HCEC 1CT (cell line): ENCODE data around the gene STARD10.

Source experiments
- DNase-seq: peaks from one replicate; pipeline ENCODE4 v3.0.0-alpha.2; 2017

Gene STARD10

DNA sequence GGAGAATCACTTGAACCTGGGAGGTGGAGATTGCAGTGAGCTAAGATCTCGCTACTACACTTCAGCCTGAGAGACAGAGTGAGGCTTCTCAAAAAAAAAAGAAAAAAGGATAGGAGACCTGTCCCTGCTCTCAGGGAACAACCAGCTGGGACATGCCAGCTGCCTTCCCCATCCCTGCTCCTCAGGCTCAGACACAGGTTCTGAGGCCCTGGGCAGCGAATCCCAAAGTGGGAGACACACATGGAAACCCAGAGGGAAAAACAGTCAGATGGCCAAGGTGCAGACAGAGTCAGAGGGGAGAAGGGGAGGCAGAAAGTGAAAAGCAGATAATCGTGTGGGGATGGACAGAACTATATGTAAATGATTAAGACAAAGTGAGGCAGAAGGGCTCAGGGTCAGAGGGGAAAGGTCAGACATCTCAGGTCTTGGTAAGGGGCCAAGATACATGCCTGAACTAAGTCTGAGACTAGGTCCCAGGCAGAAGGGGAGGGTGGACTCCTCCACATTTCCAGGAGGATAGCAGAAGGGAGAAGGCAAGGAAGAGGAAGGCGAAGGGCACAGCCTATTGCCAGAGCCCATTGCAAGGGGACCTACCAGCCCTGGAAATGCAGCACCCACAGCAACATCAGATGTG lies 14.2 kb downstream of the STARD10 start:
- DNase-seq, result no peak

DNA sequence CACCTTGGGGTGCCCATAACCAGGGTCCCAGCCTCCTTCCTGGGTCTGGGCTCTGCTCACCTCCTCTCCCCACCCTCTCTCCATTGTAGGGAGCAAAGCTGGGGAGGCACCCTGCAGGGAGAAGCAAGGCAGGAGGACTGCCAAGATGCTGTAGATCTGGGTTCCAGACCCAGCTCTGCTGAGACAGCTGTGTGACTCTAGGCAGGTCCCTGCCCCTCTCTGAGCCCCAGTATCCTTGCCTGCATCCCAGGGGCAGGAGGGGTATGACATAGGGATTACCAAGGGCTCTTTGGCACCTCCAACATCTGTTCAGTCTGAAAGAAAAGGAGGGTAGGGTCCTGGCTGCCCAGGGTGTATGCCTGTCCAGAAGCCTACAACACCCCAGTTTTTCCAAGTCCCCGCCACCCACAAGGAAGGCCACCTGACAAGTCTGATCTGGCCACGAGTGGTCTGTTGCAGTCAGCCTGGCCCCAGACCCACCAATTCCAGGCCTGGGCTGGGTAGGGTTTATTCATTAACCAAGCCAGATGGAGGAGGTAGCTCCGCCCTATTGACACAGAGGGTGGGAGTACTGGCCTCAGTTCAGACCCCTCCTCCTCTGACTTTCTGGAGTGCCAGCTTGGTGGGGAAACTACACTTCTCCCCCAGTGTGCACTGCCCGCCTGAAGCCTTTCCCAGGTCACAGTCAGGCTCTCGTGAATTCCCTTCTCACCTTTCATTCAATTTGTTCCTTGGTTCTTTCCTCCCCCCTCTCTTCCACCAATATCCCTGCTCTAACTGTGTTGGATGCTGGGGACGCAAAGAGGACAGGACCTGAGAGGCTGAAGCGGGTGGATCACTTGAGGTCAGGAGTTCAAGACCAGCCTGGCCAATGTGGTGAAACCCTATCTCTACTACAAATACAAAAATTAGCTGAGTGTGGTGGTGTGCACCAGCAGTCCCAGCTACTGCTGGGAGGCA lies 15.0 kb downstream of the STARD10 start:
- DNase-seq, result no peak

DNA sequence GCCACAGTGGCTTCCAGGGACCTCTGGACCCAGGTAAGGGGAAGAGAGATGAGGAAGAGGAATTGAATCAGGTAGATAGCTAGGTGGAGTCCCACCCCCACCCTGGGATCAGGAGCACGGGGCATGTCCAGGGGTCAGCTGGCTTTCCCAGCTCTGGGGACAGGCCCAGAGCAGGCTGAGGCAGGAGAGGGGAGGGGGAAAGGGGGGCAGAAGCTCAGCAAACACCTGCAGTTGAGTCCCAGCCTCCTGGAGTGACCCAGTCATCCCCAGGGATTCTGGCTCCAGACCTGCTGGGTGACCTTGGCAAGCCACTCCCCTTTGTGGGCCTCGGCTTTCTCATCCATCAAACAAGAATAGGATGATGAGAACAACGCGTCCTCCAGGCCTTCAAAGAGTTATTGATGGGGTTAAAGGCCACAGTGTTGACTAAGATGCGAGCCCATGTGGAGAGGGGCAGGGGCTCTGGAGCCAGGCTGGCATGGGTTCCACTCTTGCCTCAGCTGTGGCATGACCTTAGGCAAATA lies 16.0 kb downstream of the STARD10 start:
- no peak for DNase-seq

DNA sequence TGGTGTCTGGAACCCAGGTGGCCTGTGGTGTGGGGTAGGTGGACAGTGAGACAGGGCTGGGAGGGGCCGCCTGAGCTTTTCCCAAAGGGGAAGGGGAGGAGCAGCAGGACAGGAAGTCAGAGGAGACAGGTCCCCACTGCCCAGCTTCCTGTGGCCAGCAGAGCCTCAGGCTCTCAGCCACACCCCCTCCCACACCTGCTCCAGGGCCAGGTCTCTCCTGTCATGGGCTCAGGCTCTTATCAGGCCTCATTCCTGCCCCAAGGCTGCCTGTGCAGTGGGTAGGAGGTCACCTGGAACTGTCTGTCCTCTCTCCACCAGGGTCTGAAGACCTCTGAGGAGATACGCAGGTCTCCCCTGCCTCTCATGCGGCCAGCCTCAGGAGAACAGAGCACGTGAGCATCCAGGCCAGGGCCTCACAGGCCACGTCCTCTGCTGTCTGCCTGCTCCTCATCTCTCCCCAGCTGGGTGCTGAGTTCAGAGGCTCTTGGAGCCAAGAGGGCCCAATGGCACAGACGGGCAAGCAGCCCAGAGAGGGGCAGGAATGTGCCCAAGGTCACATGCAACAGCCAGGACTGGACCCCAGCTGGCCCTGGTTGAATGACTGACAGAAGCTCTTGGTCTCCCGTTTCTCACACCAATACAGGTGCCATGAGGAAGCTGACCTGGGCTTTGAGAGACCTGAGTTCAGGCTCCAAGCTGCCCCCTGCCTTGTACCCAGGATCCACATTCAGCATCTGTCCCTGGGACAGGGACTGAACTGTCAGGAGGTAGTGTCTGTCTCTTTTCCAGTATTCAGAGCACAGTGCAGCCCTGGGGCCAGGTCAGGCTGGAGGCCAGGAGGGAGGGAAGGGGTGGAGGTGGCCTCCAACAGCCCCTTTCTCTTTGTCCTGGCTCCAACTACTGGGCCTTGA lies 16.7 kb downstream of the STARD10 start:
- no peak for DNase-seq

DNA sequence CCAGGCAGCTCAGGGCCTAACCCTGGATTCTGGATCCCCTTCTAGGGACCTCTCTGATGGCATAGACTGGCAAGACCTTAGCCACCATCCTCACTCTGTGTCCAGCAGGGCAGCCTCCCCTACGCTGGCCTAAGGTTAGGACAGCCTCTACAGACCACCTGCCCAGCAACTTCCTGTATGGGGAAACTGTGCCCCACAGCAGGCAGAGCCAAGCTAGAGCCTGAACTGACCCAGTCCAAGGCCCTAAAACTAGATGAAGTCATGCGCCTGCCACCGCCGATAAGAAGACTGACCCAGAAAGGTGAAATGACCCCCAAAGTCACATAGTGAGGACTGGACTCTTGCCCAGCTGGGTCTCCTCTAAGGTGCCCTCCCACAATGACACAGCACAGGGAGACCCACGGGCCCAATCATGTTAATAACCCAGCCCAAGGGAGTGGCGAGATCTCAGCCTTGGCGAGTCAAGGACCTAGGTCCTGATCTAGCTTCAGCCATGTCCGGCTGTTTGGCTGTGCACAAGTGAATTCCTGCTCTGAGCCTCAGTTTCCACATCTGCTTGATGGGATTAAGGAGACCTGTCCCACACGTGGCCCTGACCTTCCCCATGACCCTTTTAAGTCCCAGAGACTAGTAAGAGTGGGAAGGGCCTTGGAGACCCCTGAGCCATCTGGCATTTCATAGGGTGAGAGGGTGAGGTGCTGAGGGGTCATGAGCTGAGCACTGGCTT lies 17.6 kb downstream of the STARD10 start:
- DNase-seq, result no peak

DNA sequence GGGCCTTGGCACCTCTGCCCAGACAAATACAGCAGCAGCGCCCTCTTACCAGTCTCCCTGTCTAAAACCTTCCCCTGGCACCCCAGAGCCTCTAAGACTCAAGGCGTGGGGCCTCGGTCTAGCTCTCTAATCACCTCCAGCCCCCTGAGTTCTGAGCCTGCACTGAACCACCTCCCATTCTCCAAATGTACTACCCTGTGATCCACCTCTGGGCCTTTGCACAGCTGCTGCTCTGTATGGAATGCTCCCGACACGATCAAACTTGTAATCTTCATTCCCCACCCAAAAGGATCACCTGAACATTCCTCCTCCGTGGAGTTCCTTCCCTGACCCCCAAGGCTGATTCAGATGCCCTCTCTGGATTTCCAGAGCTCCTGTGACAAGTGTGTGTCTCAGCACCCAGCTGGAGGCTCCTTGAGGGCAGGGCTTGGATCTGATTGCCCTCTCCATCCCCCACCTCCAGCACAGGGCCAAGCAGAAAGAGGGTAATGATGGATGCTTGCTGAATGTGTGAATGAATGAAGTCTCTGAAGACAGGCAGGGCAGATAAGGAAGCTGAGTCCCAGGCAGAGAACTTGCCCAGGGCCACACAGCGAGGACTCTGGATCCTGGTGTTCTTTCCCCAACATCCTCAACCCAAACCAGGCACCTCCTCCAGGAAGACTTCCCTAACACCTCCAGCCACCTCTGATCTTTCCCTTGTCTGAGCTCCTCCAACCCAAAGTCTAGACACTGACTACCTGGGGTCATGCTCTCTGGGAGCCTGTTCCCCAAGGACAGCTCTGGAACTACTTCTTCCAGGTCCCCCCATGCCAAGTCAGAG lies 18.3 kb downstream of the STARD10 start:
- DNase-seq, result no peak

DNA sequence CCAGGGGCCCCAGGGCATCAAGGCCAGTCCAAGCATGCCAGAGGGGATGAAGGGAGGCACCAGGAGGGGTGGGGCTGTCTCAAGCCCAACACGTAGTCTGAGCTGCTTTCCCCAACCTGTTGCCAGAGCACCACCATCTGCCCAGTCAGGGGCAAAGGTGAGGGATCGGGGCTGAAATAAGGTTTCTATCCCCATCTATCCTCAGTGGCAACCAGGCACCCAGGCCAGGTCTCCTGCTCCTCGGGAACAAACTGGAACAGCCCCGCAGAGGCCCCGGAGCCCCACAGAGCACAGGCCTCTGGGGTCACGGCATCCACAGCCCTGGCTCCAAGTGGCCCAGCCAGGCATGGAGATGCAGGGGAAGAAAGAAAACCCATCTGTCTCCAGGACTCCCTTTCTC lies 19.3 kb downstream of the STARD10 start:
- no peak for DNase-seq

DNA sequence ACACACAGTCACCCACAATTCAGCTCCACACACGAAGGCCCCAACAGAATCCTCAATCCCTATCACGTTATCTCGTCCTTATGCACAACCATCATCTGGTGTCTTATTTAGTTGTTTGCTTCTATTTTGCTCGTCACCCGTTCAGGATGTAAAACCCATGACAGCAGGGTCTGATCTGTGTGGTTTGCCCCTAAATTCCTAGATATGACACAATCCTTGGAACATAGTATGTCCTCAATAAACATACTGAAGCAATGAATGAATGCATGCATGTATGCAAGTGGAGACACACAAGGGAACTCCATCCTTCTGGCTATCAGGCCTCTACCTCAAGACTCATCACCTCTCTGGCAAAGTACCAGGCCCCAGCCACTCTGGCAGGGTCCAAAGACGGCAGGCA lies 20.2 kb downstream of the STARD10 start:
- DNase-seq, result no peak

DNA sequence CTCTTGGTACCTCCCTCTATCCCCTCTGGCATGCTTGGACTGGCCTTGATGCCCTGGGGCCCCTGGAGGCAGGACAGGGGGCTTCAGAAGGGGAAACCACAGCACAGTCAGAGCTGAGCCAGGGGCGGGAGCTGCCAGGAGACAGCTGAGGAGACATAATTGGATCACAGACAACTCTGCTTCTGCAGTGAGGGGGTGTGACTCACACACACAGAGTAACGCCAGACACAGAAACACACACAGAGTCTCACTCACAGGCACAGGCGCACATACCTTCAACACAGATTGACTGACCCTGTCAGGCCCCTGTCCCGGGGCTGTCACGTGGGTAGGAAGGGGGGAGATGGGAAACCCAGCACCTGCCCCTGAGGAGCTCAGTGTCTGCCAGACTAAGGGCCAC lies 20.6 kb downstream of the STARD10 start:
- DNase-seq, result peak; percentile 79

DNA sequence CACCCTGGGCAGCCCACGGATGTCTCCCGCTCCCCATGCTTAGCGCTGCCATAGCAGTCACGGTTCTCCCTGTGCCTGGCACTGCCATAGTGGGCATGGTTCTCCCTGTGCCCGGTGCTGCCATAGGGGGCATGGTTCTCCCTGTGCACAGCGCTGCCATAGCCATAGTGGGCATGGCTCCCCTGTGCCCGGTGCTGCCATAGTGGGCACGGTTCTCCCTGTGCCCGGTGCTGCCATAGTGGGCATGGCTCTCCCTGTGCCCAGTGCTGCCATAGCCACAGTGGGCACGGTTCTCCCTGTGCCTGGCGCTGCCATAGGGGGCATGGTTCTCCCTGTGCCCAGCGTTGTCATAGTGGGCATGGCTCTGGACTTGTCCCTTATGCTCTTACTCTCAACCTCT lies 21.8 kb downstream of the STARD10 start:
- DNase-seq, result no peak

DNA sequence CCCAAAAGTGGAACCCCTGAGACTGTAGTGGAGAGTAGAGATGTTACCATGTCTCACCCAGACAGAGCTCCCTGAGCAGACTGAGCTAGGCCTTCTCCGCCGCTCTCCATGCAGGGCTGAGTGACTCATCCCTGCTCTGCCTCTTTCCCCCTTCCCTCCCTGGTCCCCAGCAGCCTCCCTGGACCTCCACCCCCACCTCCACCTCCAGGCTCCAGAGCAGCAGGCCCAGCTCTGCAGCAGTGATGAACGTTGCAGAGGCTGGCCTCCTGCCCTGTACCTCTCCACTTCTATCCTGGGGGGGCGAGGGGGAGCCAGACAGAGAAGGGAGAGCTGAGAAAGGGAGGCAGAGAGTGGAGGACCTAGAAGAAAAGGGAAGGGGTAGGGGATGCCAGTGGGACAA lies 22.3 kb downstream of the STARD10 start:
- peak; percentile 36 for DNase-seq

DNA sequence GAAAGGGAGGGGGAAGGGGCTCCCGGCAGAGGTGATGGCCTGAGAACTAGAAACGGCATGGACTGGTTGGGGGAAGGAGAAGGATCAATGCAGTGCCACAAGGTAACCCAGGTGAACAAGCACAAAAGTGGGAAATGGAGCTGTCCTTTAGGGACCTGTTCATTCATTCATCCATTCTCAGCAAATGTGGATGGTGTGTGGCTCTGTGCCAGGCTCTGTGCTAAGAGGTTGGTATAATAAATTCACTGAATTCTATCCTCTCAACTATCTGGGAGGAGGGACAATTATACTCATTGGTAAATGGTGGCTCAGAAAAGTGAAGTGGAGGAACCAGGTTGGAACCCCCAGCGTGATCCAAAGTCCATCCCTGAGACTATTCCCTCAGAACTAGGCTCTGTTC lies 23.0 kb downstream of the STARD10 start:
- no peak for DNase-seq

DNA sequence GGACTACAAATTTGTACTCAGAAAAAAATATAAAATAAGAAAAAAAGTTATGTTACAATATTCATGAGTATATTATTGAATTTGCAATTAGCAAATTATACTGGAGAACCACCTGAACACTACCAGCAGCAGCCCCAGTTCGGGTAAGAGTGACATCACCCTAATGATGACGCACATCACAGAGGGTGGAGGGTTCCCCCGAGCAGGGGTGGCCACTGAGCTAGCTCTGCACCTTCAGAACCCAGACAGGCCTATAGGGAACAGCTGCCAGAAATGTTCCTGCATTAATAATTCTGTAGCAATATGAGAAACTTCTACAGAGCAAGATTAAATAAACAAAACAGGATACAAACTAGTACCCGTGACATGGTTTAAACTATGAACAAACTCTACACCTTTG lies 24.2 kb downstream of the STARD10 start:
- DNase-seq, result no peak

DNA sequence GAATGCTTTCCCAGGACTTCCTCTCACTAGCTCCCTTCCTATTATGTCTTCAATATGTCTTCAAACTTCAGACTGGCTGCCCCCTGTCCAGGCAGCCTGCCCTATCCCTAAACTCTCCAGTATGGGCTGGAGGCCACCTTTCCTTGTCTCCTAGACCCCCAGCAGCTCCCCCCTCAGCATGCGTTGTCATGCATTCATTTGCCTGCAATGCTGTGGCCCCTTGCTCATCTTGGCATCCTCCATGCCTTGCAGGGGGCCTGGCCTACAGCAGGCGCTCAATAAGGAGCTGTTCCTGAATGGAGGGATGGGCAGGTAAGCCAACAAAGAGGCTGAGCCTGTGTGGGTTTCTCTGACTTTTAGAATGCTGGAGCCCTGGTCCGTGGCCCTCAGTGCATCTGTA lies 25.3 kb downstream of the STARD10 start:
- DNase-seq, result no peak

DNA sequence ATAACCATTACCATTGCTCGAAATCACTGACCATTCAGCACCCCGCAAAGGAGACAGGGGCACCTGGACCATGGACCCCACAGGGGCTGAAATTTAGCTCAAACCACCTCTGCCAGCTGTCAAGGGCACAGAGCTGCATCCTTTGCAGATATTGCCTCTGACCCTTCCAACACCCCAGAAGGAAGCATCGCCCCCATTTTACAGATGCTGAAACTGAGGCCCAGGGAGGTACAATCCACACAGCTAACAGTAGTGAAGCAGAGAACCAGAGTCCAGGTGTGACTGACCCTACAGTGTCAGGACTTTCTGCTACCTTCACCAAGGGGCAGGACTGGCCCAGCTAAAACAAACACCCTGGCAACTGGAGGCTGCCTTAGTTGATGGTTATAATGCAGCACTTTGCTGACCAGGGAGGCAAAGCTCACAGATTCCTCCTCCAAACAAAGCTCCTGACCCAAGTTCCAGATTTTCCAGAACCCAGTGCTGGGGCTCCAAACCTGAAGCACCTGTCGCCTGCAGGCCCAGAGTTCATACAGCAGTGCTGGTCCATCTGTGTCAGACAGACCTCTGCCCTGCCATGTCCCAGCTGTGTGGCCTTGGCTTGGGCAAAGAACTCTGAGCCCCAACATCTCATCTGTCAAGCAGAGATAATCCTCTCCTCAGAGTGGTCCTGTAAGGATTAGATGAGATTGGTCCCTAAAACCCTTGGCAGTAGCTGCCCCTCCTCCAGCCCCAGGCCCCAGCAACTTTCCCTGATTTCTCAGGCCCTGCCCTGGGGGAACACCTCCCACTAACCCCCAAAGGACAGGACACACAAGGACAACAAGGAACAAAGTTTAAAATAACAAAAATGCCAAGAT lies 26.4 kb downstream of the STARD10 start:
- DNase-seq, result no peak

DNA sequence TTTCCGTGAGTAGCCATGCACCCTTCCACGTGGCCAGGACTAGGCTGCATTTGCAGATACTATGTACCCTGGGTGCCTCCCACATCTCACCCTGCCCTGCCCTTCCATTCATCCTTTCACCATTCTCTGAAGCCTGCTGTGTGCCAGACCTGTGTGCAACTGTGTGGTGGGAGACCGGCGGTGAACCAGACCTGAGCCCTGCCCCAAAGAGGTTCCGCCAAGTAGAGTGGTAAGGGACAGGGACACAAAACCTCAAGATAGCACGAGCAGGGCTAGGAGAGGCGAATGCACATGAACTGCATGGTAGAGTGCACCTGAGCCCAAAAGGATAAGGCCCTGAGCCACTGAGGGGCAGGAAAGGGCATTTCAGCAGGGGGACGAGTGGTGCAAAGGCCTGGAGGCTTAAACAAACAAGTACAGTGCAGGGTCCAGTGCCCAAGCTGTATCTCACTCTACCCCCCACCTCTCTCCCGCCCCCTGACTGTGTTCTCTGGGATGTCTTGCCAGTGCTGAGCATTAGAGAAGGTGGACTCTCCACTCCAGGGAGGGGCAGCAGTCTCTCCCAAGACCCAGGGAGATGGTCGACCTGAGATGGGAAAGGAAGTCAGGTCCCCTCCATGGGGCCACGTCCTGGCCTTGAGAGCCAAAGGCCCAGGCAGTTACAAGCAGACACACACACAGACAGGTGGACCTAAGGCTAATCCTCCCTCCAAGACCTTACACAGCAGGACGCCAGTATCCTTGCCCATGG lies 27.5 kb downstream of the STARD10 start:
- DNase-seq, result no peak

DNA sequence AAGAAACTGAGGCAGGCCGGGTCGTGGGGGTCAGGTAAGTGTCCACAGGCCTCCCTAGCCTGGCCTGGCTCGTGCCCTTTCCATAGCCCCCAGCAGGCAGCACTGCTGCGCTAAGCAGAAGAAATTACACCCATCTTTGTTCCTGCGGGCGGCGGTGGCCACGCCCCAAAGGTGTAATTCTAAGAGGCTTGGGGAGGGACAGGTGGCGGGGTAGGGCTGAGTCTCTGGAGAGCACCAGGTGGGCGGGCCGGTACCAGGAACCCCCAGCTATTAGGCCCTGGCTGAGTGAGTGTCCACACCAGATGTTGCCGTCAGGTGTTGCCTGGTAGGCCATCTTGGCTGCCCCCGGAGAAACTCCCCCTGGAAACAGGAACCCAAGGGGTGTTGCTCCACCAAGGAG lies 29.3 kb downstream of the STARD10 start:
- no peak for DNase-seq

DNA sequence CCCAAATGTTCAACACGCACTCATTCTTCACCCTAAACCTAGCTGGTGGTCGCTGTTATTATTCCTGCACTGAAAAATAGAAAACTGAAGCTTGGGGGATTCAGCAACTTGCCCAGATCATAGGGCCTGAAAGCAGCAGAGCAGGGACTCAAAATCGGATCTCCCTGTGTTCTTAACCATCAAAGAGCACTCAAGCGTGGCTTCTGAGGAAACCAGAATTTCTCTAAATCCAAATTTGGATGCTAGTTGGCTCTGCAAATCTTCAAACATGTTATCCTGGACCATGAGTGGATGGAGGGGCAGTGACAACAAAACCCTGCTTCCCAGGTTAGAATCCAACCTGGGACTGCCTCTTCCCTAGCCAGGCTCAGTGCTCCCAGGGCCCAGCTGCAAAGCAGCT lies 30.0 kb downstream of the STARD10 start:
- no peak for DNase-seq

DNA sequence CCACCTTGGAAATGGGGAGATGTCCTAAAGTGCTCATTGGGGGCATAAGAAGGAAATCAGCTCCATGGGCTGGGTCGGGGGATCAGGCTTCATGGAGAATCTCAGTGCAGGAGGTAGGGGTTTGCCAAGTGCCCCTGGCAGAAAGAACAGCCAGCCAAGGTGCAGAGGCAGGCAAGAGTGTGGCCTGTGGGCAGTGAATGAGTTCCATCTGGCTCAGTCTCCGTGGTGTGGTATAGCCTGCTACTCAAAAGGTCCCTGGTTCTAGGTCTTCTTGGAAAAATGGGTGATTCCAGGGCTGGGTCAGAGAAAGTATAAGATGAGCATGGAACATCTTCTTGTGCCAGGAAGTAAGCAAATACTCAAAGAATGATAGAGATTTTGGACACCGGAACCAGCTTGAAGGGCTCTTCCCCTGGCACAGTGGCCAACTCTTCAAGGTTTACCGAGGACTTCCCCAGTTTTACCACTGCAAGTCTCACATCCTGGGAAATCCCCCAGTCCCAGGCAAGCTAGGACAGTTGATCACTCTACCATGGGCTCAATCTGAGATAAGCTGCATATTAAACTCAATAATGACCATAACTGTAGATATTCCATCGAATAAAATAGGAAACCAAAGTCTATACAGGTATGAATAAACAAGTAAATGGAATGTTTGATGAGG lies 31.1 kb downstream of the STARD10 start:
- no peak for DNase-seq
